ENCODE data around the gene TUBB6. TPM values are rescaled to one million over a fixed set of nuclear protein-coding genes. Genes with fewer than 3 reads are reported as not detected.

The TUBB6 gene
- total and polyA plus RNA-seq, 2 donors (not counting 3 experiments of a cell fraction or from before 2014, with no cell fraction given), result 440 to 747 TPM

DNA sequence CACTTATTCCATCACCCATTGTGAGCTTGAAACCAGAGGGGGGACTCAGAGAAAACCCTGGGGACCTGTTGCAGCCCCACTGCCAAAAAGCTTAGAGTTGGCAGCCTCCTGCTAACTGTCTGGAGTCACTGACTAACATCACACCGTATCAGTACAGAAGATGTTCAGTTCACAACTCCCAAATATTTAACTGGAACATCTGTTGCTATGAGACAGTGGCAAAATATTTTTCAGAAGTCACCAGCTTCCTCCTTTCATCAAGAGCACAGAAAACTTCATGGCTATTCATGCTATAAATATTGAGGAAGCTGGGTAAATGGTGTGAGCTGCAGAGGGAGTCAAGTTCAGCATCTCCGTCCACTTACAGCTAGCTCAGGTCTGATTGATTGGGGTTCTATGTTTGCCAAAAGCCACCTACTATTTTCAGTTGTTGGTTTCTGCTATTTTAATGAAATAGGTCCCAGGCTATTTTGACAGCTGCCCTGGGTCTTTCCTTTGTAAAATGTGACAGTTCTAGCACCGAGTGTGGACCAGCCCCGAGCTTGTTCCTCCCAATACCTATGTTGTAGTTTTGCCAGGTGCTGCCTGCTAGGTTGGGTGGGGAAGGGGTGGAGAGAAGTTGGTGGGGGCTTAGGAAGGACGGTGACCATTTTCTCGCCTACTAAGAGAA is 9.8 kb downstream of the TUBB6 start:
- Histone ChIP-seq H3K27me3 (ENCODE audit: control insufficient read depth in 2 of 2, insufficient read depth in 2 of 2, low read length in 2 of 2) (no peaks in the 10 kb centered on the region), H3K9ac (replicated peaks; ENCODE audit: extremely low read depth, insufficient read depth, low read length) (no peak overlapping the region), H3K4me3 (replicated peaks in 1 of 3; ENCODE audit: insufficient read depth in 1 of 3, low read depth in 1 of 3, low read length in 3 of 3) (no peak overlapping the region), H3K79me2 (ENCODE audit: control insufficient read depth, insufficient read depth, low read length) (peaks cover 91% of the 10 kb centered on the region), H3K9me3 (replicated peaks; ENCODE audit: control insufficient read depth, insufficient read depth, low read length) (no peaks in the 10 kb centered on the region), H3K36me3 (ENCODE audit: control insufficient read depth in 2 of 2, extremely low read depth in 1 of 2, insufficient read depth in 2 of 2, low read length in 2 of 2) (peaks cover 18 to 48% of the 10 kb centered on the region in 2 experiments), H3K9me1 (replicated peaks; ENCODE audit: control insufficient read depth, extremely low read depth, insufficient read depth, low read length) (no peaks in the 10 kb centered on the region), H3K4me1 (ENCODE audit: control insufficient read depth, extremely low read depth, insufficient read depth, low read length) (peaks cover 23% of the 10 kb centered on the region), H4K20me1 (replicated peaks; ENCODE audit: control insufficient read depth, extremely low read depth, insufficient read depth, low read length) (peaks cover 10% of the 10 kb centered on the region), H3K4me2 (ENCODE audit: insufficient read depth, low read length) (no peak overlapping the region), H2AFZ (ENCODE audit: low read depth, low read length) (no peak overlapping the region), H3K27ac (ENCODE audit: insufficient read depth, low read depth, low read length) (no peak overlapping the region)
- DNase-seq (ENCODE audit: low read depth, low spot score) (no peak), FAIRE-seq (peak; percentile 47)
- intact Hi-C loops (cut with micrococcal nuclease) (no loop called here), dilution Hi-C loops (cut with MboI; ENCODE audit: extremely low pct_ligation_motif_present, low sequenced_read_pairs) (no loop called here)
- TF ChIP-seq POLR2AphosphoS5 (IDR thresholded peaks at IDR 0.05; ENCODE audit: insufficient read depth, low read depth, low read length) (peak; percentile 15), EZH2 (IDR thresholded peaks at IDR 0.05; ENCODE audit: borderline replicate concordance, low read depth, low read length, severe bottlenecking) (no peak)
- TF ChIP-seq, protein P1, sequence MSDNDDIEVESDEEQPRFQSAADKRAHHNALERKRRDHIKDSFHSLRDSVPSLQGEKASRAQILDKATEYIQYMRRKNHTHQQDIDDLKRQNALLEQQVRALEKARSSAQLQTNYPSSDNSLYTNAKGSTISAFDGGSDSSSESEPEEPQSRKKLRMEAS (IDR thresholded peaks at IDR 0.05; ENCODE audit: insufficient read depth, insufficient read length), result no peak
- POLR2A ChIA-PET, result interaction anchor here (0.6 to 1.9 kb wide), 3 partner anchors 9 to 35 kb away, joined by 3 to 4 read pairs (median 3); partner anchors contain the start of gene TUBB6
- CTCF ChIA-PET, result interaction anchor here (0.7 to 4.6 kb wide), 6 partner anchors 10 to 46 kb away, joined by 3 to 46 read pairs (median 6); no protein-coding TSS in a partner anchor
- BruUV-seq (replicated peaks), result no TSS peak

DNA sequence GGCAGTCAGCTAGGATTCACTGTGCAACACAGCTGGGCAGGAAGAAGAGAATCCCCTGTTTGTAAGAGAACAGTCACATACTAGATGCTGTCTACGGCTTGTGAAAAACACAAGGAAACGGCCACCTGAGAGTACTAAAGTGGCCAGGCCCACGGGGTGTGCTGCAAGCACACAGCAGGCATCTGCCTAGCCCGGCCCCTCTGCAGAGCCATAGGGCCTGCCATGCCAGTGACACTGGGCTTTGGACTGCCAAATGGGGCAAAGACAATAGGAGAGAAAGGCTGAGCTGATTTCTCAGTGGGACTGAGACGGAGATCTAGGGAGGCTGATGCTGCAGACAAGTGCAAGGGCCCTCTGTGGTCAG is 10.3 kb downstream of the TUBB6 start:
- CTCF ChIA-PET, result interaction anchor here (1.2 to 4.6 kb wide), 6 partner anchors 10 to 46 kb away, joined by 3 to 46 read pairs (median 6); no protein-coding TSS in a partner anchor
- Histone ChIP-seq H3K9me1 (replicated peaks; ENCODE audit: control insufficient read depth, extremely low read depth, insufficient read depth, low read length) (no peaks in the 10 kb centered on the region), H3K9me3 (replicated peaks; ENCODE audit: control insufficient read depth, insufficient read depth, low read length) (no peaks in the 10 kb centered on the region), H3K36me3 (ENCODE audit: control insufficient read depth in 2 of 2, extremely low read depth in 1 of 2, insufficient read depth in 2 of 2, low read length in 2 of 2) (peaks cover 18 to 44% of the 10 kb centered on the region in 2 experiments), H3K4me2 (ENCODE audit: insufficient read depth, low read length) (no peak overlapping the region), H3K4me1 (ENCODE audit: control insufficient read depth, extremely low read depth, insufficient read depth, low read length) (peaks cover 20% of the 10 kb centered on the region), H3K79me2 (ENCODE audit: control insufficient read depth, insufficient read depth, low read length) (peaks cover 91% of the 10 kb centered on the region), H4K20me1 (replicated peaks; ENCODE audit: control insufficient read depth, extremely low read depth, insufficient read depth, low read length) (peaks cover 10% of the 10 kb centered on the region), H3K27ac (ENCODE audit: insufficient read depth, low read depth, low read length) (no peak overlapping the region), H3K27me3 (ENCODE audit: control insufficient read depth in 2 of 2, insufficient read depth in 2 of 2, low read length in 2 of 2) (no peaks in the 10 kb centered on the region), H2AFZ (ENCODE audit: low read depth, low read length) (no peak overlapping the region), H3K4me3 (replicated peaks in 1 of 3; ENCODE audit: insufficient read depth in 1 of 3, low read depth in 1 of 3, low read length in 3 of 3) (no peak overlapping the region), H3K9ac (replicated peaks; ENCODE audit: extremely low read depth, insufficient read depth, low read length) (no peak overlapping the region)
- POLR2A ChIA-PET, result interaction anchor here (0.6 to 1.9 kb wide), 4 partner anchors 9 to 36 kb away, joined by 3 to 4 read pairs (median 4); partner anchors contain the start of gene TUBB6
- no TSS peak for BruUV-seq (replicated peaks)
- dilution Hi-C loops (cut with MboI; ENCODE audit: extremely low pct_ligation_motif_present, low sequenced_read_pairs) (no loop called here), intact Hi-C loops (cut with micrococcal nuclease) (no loop called here)
- FAIRE-seq (no peak), DNase-seq (ENCODE audit: low read depth, low spot score) (no peak)
- TF ChIP-seq GATA2 (IDR thresholded peaks at IDR 0.05; ENCODE audit: insufficient read depth, insufficient read length, low read depth, low read length) (no peak), POLR2AphosphoS5 (IDR thresholded peaks at IDR 0.05; ENCODE audit: insufficient read depth, low read depth, low read length) (no peak), MYC (IDR thresholded peaks at IDR 0.05; ENCODE audit: low read depth, low read length) (no peak), EZH2 (IDR thresholded peaks at IDR 0.05; ENCODE audit: borderline replicate concordance, low read depth, low read length, severe bottlenecking) (no peak), POLR2A (IDR thresholded peaks at IDR 0.05; ENCODE audit: low read depth, low read length) (no peak)
- TF ChIP-seq, protein P1 (IDR thresholded peaks at IDR 0.05; ENCODE audit: insufficient read depth, insufficient read length), result no peak
- TF ChIP-seq, protein P2, sequence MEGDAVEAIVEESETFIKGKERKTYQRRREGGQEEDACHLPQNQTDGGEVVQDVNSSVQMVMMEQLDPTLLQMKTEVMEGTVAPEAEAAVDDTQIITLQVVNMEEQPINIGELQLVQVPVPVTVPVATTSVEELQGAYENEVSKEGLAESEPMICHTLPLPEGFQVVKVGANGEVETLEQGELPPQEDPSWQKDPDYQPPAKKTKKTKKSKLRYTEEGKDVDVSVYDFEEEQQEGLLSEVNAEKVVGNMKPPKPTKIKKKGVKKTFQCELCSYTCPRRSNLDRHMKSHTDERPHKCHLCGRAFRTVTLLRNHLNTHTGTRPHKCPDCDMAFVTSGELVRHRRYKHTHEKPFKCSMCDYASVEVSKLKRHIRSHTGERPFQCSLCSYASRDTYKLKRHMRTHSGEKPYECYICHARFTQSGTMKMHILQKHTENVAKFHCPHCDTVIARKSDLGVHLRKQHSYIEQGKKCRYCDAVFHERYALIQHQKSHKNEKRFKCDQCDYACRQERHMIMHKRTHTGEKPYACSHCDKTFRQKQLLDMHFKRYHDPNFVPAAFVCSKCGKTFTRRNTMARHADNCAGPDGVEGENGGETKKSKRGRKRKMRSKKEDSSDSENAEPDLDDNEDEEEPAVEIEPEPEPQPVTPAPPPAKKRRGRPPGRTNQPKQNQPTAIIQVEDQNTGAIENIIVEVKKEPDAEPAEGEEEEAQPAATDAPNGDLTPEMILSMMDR (IDR thresholded peaks at IDR 0.05; ENCODE audit: extremely low read depth in 1 of 2, insufficient read depth in 1 of 2, low read depth in 1 of 2, low read length in 2 of 2), result no peak

All from endothelial cell of umbilical vein (primary cell).